Right atrium auricular region (tissue), 2 donors: ENCODE measurements around the gene ATAD3C. TPM values are rescaled to one million over a fixed set of nuclear protein-coding genes. Genes with fewer than 3 reads are reported as not detected.
"Not testable (repeated sequence)": the region's sequence is repeated elsewhere in the genome, so short reads cannot be mapped to it uniquely, and the experiment has no call there.

Source experiments
- DNase-seq: peaks from one replicate; pipeline ENCODE4 v3.0.0-alpha.2; 2019; ENCODE audit warnings: low spot score
- H3K27ac ChIP-seq, 2 donors: fragments of 200-600 bp; sonication (generic); 1 replicate in 1 of 2; 2 replicates in 1 of 2; pipeline ENCODE4 v1.5.1; 2016 to 2019
- H3K27me3 ChIP-seq, 2 donors: fragments of 200-600 bp; sonication (generic); one replicate each; pipeline versions ENCODE4 v1.5.1 to v1.6.0; 2017 to 2019
- H3K36me3 ChIP-seq: fragments of 200-600 bp; sonication (generic); one replicate; pipeline ENCODE4 v1.5.1; 2016
- H3K4me1 ChIP-seq, 2 donors: fragments of 200-600 bp; sonication (generic); one replicate each; pipeline versions ENCODE4 v1.5.1 to v1.6.0; 2017 to 2019
- H3K4me3 ChIP-seq, 2 donors: fragments of 200-600 bp; sonication (generic); 1 replicate in 1 of 2; 2 replicates in 1 of 2; pipeline ENCODE4 v1.5.1; 2017 to 2019; ENCODE audit warnings: mild to moderate bottlenecking in 1 of 2, moderate library complexity in 1 of 2
- H3K9me3 ChIP-seq, 2 donors: fragments of 200-600 bp; sonication (generic); one replicate each; pipeline ENCODE4 v1.5.1; 2019
- total RNA-seq, 2 donors: library from RNA; depleted of rRNA; stranded (reverse); fragments of >200 nt; gene quantifications; one replicate each; pipeline ENCODE4 v1.1.0, GENCODE V29; 2016
- TF ChIP-seq, protein P1 (sequence below), 2 donors: fragments of 200-600 bp; sonication (generic); IDR thresholded peaks; one replicate each; pipeline ENCODE4 v1.5.1; 2019; ENCODE audit warnings: antibody characterized with exemption in 2 of 2

Gene ATAD3C
- total RNA-seq, 2 donors from 2014 or later: 1.4 to 2.8 TPM

DNA sequence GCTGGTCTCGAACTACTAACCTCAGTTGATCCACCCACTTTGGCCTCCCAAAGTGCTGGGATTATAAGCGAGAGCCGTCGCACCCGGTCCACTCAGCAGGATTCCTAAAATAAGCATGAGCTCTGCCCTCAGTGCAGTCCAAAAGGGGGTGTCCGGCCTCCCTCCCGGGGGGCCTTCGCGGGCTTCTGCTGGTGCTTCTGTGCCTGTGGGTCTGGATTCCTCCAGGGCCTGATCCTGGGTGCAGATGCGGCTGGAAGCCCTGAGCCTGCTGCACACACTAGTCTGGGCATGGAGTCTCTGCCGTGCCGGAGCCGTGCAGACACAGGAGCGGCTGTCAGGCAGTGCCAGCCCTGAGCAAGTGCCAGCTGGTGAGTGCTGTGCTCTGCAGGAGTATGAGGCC is 67.4 kb downstream of the ATAD3C start:
- peaks cover 20% of the 10 kb centered on the region for H3K36me3 ChIP-seq
- H3K27ac ChIP-seq, H3K9me3 ChIP-seq, H3K27me3 ChIP-seq, H3K4me3 ChIP-seq, DNase-seq, H3K4me1 ChIP-seq: not testable (repeated sequence)

DNA sequence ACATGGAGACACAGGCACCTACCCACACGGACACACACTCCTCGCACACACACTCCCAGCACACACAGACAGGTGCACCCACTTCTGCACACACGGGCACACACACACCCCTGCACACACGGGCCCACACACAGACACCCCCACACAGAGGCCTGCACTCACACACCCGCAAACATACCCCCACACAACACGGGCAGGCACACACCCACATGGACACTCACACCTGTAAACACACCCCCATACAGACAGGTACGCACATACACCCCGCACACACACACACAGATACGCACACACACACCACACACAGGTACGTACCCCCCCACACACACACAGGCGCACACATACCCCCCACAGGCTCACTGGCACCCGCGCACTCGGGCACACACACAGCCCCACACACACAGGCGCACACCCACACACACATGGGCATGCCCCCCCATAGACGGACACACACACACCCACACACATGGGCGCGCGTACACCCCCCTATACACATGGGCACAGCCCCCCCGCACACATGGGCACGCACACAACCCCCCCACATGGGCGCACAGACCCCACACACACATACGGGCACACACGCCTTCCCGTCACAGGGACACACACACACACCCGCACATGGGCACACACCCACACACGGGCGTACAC is 68.6 kb downstream of the ATAD3C start:
- H3K36me3 ChIP-seq: peaks cover 21% of the 10 kb centered on the region
- H3K4me1 ChIP-seq: no peaks in the 10 kb centered on the region
- no peaks in the 10 kb centered on the region for H3K9me3 ChIP-seq
- TF ChIP-seq, protein P1, sequence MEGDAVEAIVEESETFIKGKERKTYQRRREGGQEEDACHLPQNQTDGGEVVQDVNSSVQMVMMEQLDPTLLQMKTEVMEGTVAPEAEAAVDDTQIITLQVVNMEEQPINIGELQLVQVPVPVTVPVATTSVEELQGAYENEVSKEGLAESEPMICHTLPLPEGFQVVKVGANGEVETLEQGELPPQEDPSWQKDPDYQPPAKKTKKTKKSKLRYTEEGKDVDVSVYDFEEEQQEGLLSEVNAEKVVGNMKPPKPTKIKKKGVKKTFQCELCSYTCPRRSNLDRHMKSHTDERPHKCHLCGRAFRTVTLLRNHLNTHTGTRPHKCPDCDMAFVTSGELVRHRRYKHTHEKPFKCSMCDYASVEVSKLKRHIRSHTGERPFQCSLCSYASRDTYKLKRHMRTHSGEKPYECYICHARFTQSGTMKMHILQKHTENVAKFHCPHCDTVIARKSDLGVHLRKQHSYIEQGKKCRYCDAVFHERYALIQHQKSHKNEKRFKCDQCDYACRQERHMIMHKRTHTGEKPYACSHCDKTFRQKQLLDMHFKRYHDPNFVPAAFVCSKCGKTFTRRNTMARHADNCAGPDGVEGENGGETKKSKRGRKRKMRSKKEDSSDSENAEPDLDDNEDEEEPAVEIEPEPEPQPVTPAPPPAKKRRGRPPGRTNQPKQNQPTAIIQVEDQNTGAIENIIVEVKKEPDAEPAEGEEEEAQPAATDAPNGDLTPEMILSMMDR (IDR thresholded peaks at IDR 0.05): no peak
- H3K27ac ChIP-seq: no peak overlapping the region
- no peak for DNase-seq
- no peak overlapping the region for H3K4me3 ChIP-seq
- no peaks in the 10 kb centered on the region for H3K27me3 ChIP-seq

DNA sequence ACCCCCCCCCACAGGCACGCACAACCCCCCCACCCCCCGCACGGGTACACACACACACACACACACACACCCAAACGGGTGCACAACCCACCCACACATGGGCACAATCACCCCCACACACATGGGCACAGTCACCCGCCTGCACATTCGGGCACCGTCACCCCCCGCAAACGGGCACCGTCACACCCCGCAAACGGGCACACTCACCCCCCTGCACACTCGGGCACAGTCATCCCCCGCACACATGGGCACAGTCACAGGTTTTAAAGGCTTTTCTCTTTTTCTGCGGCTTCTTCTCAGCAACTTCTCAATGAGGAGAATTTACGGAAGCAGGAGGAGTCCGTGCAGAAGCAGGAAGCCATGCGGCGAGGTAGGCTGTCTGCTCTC is 69.1 kb downstream of the ATAD3C start:
- not testable (repeated sequence) for H3K4me3 ChIP-seq, DNase-seq, H3K4me1 ChIP-seq, H3K27ac ChIP-seq, H3K27me3 ChIP-seq, H3K9me3 ChIP-seq
- H3K36me3 ChIP-seq: peaks cover 26% of the 10 kb centered on the region

Other genes starting within 250 kb of the ATAD3C start
- under 1 TPM in 1 of 2 donors, not detected in 1; 0.55 TPM for gene TNFRSF18, start 243.1 kb upstream of the ATAD3C start, total RNA-seq
- gene TNFRSF4, start 235.5 kb upstream of the ATAD3C start, total RNA-seq: under 1 TPM; 0.59 to 0.79 TPM
- 100 to 1,000 TPM; 120 to 128 TPM for gene SDF4, start 217.7 kb upstream of the ATAD3C start, total RNA-seq
- 10 to 100 TPM; 16.1 to 19.7 TPM for gene B3GALT6, start 217.5 kb upstream of the ATAD3C start, total RNA-seq
- not detected for gene C1QTNF12, start 203.0 kb upstream of the ATAD3C start, total RNA-seq
- 10 to 100 TPM; 27.5 to 33.5 TPM for gene UBE2J2, start 175.8 kb upstream of the ATAD3C start, total RNA-seq
- gene SCNN1D, start 169.3 kb upstream of the ATAD3C start, total RNA-seq: under 1 TPM; 0.59 to 0.79 TPM
- gene ACAP3, start 141.8 kb upstream of the ATAD3C start, total RNA-seq: 10 to 100 TPM; 19.5 to 20.4 TPM
- gene PUSL1, start 141.1 kb upstream of the ATAD3C start, total RNA-seq: 10 to 100 TPM; 14.5 to 24.8 TPM
- 10 to 100 TPM; 59.6 to 65.2 TPM for gene INTS11, start 125.0 kb upstream of the ATAD3C start, total RNA-seq
- 10 to 100 TPM; 35.6 to 64.1 TPM for gene CPTP, start 124.9 kb upstream of the ATAD3C start, total RNA-seq
- gene TAS1R3, start 118.4 kb upstream of the ATAD3C start, total RNA-seq: under 1 TPM; 0.30 to 0.35 TPM
- gene DVL1, start 100.3 kb upstream of the ATAD3C start, total RNA-seq: 10 to 100 TPM; 75.0 to 80.2 TPM
- gene MXRA8, start 91.1 kb upstream of the ATAD3C start, total RNA-seq: 10 to 100 TPM; 53.4 to 58.6 TPM
- 100 to 1,000 TPM; 155 to 159 TPM for gene AURKAIP1, start 74.5 kb upstream of the ATAD3C start, total RNA-seq
- 10 to 100 TPM; 41.6 to 44.2 TPM for gene CCNL2, start 50.4 kb upstream of the ATAD3C start, total RNA-seq
- 100 to 1,000 TPM; 160 to 218 TPM for gene MRPL20, start 42.4 kb upstream of the ATAD3C start, total RNA-seq
- 1 to 10 TPM; 2.2 to 2.4 TPM for gene ANKRD65, start 28.4 kb upstream of the ATAD3C start, total RNA-seq
- gene VWA1, start 14.0 kb upstream of the ATAD3C start, total RNA-seq: 10 to 100 TPM; 13.0 to 15.2 TPM
- 1 to 10 TPM; 2.7 to 5.7 TPM for gene ATAD3B, start 22.1 kb downstream of the ATAD3C start, total RNA-seq
- 10 to 100 TPM; 15.6 to 18.6 TPM for gene ATAD3A, start 62.5 kb downstream of the ATAD3C start, total RNA-seq
- 1 to 10 TPM; 1.4 to 2.8 TPM for gene TMEM240, start 90.9 kb downstream of the ATAD3C start, total RNA-seq
- gene SSU72, start 125.2 kb downstream of the ATAD3C start, total RNA-seq: 100 to 1,000 TPM in 1 of 2 donors, 10 to 100 TPM in 1; 98.3 to 121 TPM
- 1 to 10 TPM; 2.5 to 2.7 TPM for gene FNDC10, start 150.4 kb downstream of the ATAD3C start, total RNA-seq
- 10 to 100 TPM; 42.4 to 45.6 TPM for gene MIB2, start 165.8 kb downstream of the ATAD3C start, total RNA-seq
- gene MMP23B, start 182.5 kb downstream of the ATAD3C start, total RNA-seq: 10 to 100 TPM; 17.5 to 26.9 TPM
- gene CDK11B, start 209.3 kb downstream of the ATAD3C start, total RNA-seq: 10 to 100 TPM; 16.2 to 19.7 TPM
- 10 to 100 TPM; 18.4 to 22.1 TPM for gene SLC35E2B, start 243.1 kb downstream of the ATAD3C start, total RNA-seq